Rectal smooth muscle tissue (tissue), 1 donor: ENCODE measurements around the gene TBC1D24.

Source experiments
- H3K27ac ChIP-seq: one replicate; pipeline ENCODE4 v1.7.0; 2013; ENCODE audit warnings: low read depth, low read length, inconsistent platforms
- H3K27me3 ChIP-seq: one replicate; pipeline ENCODE4 v1.7.0; 2013; ENCODE audit warnings: low read length; ENCODE audit not compliant: control insufficient read depth, insufficient read depth
- H3K36me3 ChIP-seq: one replicate; pipeline ENCODE4 v1.7.0; 2013; ENCODE audit warnings: low read length; ENCODE audit not compliant: control insufficient read depth, insufficient read depth
- H3K4me1 ChIP-seq: one replicate; pipeline ENCODE4 v1.7.0; 2013; ENCODE audit warnings: low read length; ENCODE audit not compliant: control insufficient read depth, insufficient read depth
- H3K4me3 ChIP-seq: one replicate; pipeline ENCODE4 v1.7.0; 2013; ENCODE audit warnings: low read length
- H3K9ac ChIP-seq: one replicate; pipeline ENCODE4 v1.7.0; 2013; ENCODE audit warnings: low read length

The TBC1D24 gene

DNA sequence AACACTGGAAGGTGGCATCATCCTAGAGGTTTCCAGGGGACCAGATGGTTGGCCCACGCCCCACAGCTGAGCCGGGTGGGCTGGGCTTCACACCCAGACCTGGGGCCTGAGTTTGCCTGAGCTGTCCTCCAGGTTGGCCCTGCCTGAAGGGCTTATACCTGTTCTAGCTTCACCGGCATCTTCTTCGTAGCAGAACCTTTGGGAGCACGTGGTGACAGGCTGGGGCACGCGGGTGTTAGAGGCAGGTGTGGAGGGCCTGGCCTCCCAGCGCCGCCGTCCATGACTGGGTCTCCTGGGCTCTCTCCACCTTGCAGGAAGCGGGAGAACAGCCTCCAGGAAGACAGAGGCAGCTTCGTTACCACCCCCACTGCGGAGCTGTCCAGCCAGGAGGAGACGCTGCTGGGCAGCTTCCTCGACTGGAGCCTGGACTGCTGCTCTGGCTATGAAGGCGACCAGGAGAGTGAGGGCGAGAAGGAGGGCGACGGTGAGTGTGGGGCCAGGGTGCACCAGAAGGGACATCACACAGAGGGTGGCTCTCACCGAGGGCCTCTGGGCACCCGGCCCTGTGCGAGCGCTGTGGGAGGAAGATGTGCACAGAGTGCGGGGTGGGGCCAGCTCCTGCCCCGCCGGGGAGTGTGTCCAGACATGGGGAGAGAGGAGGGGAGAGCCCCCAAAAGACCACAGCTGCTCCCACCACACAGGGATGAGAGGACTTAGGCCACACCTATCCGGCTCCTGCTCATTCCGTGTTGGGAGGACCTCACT lies 19.7 kb upstream of the TBC1D24 start:
- H3K4me1 ChIP-seq: no peaks in the 10 kb centered on the region
- H3K27me3 ChIP-seq: no peaks in the 10 kb centered on the region
- no peak overlapping the region for H3K9ac ChIP-seq
- H3K36me3 ChIP-seq: no peaks in the 10 kb centered on the region
- no peak overlapping the region for H3K4me3 ChIP-seq
- no peak overlapping the region for H3K27ac ChIP-seq

DNA sequence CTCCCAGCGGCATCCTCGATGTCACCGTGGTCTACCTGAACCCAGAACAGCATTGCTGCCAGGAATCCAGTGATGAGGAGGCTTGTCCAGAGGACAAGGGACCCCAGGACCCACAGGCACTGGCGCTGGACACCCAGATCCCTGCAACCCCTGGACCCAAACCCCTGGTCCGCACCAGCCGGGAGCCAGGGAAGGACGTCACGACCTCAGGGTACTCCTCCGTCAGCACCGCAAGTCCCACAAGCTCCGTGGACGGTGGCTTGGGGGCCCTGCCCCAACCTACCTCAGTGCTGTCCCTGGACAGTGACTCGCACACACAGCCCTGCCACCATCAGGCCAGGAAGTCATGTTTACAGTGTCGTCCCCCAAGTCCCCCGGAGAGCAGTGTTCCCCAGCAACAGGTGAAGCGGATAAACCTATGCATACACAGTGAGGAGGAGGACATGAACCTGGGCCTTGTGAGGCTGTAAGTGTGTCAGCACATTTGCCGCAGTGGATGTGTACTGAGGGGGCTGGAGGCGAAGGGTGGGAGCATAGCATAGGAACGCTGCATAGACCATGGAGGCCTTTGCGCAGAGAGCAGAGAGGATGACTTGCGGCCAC lies 18.3 kb upstream of the TBC1D24 start:
- Histone ChIP-seq H3K27ac (no peak overlapping the region), H3K4me1 (no peaks in the 10 kb centered on the region), H3K9ac (no peak overlapping the region), H3K4me3 (no peak overlapping the region), H3K27me3 (no peaks in the 10 kb centered on the region), H3K36me3 (no peaks in the 10 kb centered on the region)

DNA sequence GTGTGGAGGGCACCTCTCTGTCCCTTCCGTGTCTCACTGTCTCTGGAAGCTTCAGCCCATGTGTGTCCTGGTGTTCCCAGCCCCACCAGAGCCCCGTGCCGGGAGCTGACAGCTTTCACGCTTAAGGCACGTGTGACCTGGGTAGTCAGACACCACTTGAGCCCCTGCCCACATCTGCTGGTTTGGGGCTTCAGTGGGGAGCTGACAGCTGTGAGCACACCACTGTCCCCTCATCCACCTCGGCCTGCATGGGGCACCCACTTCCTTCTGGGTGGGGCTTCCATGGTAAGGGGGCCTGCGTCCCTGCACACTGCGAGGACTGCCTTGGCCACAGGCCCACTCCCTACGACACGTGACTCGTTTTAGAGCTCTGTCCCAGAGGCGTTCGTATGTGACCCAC lies 17.7 kb upstream of the TBC1D24 start:
- no peak overlapping the region for H3K9ac ChIP-seq
- no peaks in the 10 kb centered on the region for H3K4me1 ChIP-seq
- H3K36me3 ChIP-seq: no peaks in the 10 kb centered on the region
- no peaks in the 10 kb centered on the region for H3K27me3 ChIP-seq
- H3K27ac ChIP-seq: no peak overlapping the region
- H3K4me3 ChIP-seq: no peak overlapping the region

DNA sequence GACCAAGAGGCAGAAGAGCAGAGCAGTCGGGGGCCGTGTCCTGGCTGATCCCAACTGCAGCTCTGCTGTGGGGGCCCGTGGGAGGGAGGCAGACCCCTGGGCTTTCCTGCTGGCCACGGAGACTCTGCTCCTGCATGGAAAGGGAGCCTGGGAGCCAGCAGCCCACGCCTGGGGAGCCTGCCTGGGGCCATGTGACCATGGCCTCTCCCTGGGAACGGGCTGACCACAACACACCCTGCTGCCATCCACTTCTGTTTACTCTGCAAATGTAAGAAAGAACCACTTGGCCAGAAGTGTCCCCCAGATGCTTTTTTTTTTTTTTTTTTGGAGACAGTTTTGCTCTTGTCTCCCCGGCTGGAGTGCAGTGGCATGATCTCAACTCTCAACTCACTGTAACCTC lies 17.0 kb upstream of the TBC1D24 start:
- Histone ChIP-seq H3K36me3 (no peaks in the 10 kb centered on the region), H3K4me3 (no peak overlapping the region), H3K27me3 (no peaks in the 10 kb centered on the region)

DNA sequence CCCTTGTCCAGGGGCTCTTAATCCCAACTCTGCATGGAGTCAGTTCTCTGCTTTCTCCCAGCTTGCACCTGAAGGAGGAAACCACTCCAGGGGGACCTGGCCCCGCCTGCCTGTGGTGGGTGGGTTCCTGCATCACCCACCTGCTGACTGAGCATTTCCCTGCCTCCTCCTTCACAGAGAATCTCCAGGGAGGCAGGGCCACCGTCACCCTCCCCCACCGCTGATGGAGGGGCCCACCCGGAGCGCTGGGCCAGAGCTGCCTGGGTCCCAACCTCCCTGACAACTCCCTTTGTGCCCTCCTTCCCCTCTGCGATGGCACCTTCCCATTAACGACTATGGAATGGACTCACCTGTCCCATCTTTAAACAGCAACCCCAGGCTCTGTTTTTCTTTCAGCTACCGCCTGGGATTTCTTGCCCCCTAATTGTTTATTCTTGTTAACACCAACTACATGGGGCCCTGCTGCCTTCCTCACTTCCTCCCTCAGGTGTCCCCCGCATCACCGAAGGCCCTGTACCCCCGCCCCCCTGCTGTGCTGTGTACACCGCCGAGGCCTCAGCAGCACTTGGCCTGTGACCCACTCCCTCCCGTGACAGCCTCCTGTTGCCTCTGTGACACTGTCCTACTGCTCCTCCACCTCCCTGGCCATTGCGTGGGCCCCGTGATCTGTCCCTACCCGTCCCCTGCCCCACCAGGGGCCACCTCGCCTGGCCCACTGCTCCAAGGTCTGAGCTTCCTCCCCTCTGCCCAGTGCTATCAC lies 15.9 kb upstream of the TBC1D24 start:
- H3K9ac ChIP-seq: no peak overlapping the region
- H3K4me1 ChIP-seq: no peaks in the 10 kb centered on the region
- no peak overlapping the region for H3K27ac ChIP-seq
- no peaks in the 10 kb centered on the region for H3K27me3 ChIP-seq
- no peaks in the 10 kb centered on the region for H3K36me3 ChIP-seq
- H3K4me3 ChIP-seq: peak overlapping the region; percentile 71

More for the DNA sequence above, 17.0 kb upstream of the TBC1D24 start:
- Histone ChIP-seq H3K4me1 (no peaks in the 10 kb centered on the region), H3K9ac (no peak overlapping the region), H3K27ac (no peak overlapping the region)

DNA sequence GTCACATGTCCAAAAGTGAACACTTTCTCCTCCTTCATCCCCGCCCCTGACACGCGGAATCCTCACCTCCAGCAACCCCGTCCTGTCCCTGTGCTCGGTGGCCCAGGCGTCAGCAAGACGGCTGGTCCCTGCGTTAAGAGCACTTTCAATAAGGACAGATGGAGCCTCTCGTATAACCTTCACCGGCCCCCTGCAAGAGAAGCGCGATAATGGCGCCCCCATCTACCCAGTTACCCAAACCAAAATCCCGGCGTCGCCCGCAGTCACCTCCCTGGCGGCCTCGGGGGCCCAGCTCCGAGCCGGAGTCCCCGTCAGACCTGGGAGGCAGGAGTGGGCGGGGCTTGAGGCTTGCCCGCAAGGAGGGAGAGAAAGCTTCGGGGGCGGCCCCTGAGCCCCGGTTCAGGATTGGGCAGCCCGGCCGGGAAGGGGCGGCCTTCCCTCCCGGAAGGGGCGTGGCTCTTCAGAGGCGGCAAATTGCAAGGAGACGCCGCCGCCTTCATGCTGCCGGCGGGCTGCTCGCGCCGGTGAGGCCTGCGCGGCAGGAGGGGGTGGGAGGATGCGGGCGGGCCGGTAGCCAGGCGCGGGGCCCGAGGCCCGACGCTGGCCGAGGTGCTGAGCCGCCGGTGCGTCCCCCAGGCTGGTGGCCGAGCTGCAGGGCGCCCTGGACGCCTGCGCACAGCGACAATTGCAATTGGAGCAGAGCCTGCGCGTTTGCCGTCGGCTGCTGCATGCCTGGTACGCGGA lies 15.1 kb upstream of the TBC1D24 start, which contains the start of gene TEDC2:
TSS of gene TEDC2 (plus strand) at position 463 of the 744 bp plus-strand sequence. CDS start at position 499, 36 bp downstream.
- H3K36me3 ChIP-seq: no peaks in the 10 kb centered on the region
- H3K9ac ChIP-seq: no peak within 1 kb of the TSS
- peak within 1 kb of the TSS; percentile 71 for H3K4me3 ChIP-seq
- H3K4me1 ChIP-seq: no peaks in the 10 kb centered on the region
- H3K27me3 ChIP-seq: no peaks in the 10 kb centered on the region
- no peak within 1 kb of the TSS for H3K27ac ChIP-seq

DNA sequence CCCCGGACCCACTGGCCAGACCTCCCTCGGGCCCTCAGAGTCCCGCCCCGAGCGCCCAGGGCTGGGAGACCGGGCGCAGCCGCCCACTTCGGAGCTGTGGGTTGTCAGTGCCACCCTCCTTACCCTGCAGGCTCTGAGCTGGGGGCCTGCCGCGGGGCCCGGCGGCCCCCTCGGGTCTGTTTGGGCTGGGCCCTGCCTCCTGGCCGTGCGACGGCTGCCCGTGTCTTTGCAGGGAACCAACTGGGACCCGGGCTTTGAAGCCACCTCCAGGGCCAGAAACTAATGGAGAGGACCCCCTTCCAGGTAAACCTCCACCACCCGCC lies 14.6 kb upstream of the TBC1D24 start:
- H3K27ac ChIP-seq: no peak overlapping the region
- H3K9ac ChIP-seq: no peak overlapping the region

DNA sequence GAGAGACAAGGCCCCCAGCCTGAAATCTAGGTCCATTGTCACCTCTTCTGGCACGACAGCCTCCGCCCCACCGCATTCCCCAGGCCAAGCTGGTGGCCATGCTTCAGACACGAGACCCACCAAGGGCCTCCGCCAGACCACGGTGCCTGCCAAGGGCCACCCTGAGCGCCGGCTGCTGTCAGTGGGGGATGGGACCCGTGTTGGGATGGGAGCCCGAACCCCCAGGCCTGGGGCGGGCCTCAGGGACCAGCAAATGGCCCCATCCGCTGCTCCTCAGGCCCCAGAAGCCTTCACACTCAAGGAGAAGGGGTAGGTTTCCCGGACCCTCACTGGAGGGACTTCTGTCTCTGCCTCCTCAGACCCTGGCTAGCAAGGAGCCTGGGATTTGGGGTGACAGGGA lies 14.0 kb upstream of the TBC1D24 start:
- Histone ChIP-seq H3K27ac (no peak overlapping the region), H3K4me3 (no peak overlapping the region), H3K4me1 (no peaks in the 10 kb centered on the region), H3K27me3 (no peaks in the 10 kb centered on the region), H3K9ac (no peak overlapping the region), H3K36me3 (no peaks in the 10 kb centered on the region)

More for the DNA sequence above, 14.6 kb upstream of the TBC1D24 start:
- Histone ChIP-seq H3K4me3 (peak overlapping the region; percentile 52), H3K36me3 (no peaks in the 10 kb centered on the region), H3K27me3 (no peaks in the 10 kb centered on the region), H3K4me1 (no peaks in the 10 kb centered on the region)

DNA sequence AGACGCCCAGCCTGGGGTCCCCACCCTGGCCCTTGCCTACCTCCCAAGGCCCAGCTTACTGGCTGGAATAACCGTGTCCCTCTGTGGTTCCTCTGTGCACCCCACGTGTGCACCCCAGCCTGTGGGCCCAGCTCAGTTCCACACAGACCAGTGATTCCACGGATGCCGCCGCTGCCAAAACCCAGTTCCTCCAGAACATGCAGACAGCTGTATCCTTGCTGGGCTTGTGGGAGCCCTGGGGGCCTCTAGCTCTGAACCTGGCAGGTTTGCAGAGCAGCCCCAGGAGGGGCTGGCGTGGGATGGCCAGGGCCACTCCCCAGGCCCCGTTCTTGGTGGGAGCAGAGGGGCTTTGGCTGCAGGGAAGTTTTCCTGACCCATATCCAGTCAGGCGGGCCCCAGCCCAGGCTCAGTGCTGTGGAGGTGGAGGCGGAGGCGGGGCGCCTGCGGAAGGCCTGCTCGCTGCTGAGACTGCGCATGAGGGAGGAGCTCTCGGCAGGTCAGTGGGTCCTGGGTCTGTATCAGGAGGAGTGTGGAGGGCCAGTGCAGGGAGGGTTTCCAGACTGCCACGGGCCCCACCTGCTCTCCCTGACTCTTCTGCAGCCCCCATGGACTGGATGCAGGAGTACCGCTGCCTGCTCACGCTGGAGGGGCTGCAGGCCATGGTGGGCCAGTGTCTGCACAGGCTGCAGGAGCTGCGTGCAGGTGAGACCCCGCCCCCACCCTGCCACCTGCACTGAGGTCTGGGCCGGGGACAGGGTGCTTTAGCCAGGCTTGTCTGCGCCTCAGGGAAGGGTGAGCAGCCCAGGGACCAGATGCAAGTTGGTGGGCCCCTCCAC lies 12.7 kb upstream of the TBC1D24 start:
- no peaks in the 10 kb centered on the region for H3K27me3 ChIP-seq
- H3K4me3 ChIP-seq: no peak overlapping the region
- no peaks in the 10 kb centered on the region for H3K36me3 ChIP-seq
- no peak overlapping the region for H3K27ac ChIP-seq
- no peak overlapping the region for H3K9ac ChIP-seq
- H3K4me1 ChIP-seq: peaks cover under 1% of the 10 kb centered on the region

DNA sequence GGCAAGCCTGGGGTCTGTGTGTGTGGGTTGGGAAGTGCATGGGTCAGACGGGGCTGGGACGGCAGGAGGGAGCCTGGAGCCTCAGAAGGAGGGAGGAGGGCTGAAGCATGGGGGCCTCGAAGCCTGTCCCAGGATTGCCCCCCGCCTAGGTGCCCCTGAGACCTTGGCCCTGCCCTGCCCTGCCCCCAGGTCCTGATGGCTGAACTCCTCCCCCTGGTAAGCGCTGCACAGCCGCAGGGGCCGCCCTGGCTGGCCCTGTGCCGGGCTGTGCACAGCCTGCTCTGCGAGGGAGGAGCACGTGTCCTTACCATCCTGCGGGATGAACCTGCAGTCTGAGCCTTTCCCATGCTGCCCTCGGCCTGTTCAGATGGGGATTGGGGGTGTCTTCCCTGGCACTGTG lies 10.6 kb upstream of the TBC1D24 start:
- Histone ChIP-seq H3K36me3 (no peaks in the 10 kb centered on the region), H3K27me3 (peaks cover 3% of the 10 kb centered on the region), H3K4me1 (peaks cover 2% of the 10 kb centered on the region), H3K9ac (no peak overlapping the region), H3K27ac (no peak overlapping the region), H3K4me3 (no peak overlapping the region)

DNA sequence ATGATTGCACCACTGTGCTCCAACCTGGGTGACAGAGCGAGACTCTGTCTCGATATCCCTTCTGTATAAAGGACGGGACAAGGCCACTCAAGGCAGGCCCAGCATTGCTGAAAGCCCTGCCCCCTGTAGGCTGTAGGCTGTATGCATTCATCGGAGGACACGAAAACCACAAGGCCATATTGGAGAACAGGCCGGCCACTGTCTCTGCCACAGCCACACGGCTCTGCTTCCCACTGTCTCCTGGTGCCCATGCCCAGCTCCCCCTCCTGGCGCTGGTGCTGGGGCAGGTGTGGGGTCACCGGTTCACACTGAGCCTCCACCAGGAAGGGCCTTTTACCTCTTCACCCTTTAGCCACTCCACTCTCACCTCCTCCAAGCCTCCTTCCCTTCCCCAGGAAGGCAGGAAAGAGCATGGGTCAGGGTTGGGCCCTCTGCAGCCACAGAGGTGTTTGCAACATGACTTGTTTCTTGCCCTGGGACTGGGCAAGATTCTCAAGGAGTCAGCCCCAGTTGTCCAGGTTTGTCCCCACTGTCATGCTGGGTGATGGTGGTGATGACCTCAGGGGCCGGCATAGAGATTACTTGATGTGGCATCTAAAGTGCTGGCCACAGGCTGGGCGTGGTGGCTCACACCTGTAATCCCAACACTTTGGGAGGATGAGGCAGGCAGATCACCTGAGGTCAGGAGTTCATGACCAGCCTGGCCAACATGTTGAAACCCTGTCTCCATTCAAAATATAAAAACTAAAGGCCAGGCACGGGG lies 9.1 kb upstream of the TBC1D24 start:
- Histone ChIP-seq H3K27me3 (peaks cover 18% of the 10 kb centered on the region), H3K9ac (no peak overlapping the region), H3K4me3 (no peak overlapping the region), H3K27ac (no peak overlapping the region), H3K36me3 (no peaks in the 10 kb centered on the region), H3K4me1 (peaks cover 2% of the 10 kb centered on the region)
